ENCODE results near the gene OPN5.
"Not testable (repeated sequence)": the region's sequence is repeated elsewhere in the genome, so short reads cannot be mapped to it uniquely, and the experiment has no call there.

The OPN5 gene

GRCh38 chr6:47781732-47782131 lies at the start of gene OPN5:
TSS of gene OPN5 (plus strand) at chr6:47782032. CDS start at chr6:47782067, 35 bp downstream.
- DNase-seq = no peak

GRCh38 chr6:47733879-47734558 lies 47.8 kb upstream of the OPN5 start:
- DNase-seq = peak in 1 of 2 experiments; percentile 16

- DNase-seq = no peak
These were observed 46.9 kb upstream of the OPN5 start for GRCh38 chr6:47734831-47735481.

- DNase-seq = no peak
These were observed 45.6 kb upstream of the OPN5 start for GRCh38 chr6:47736083-47736700.

- DNase-seq = no peak
These were observed 44.4 kb upstream of the OPN5 start for GRCh38 chr6:47737406-47737805.

- DNase-seq = no peak
These were observed 41.1 kb upstream of the OPN5 start for GRCh38 chr6:47740714-47741113.

- no peak for DNase-seq
These were observed 40.0 kb upstream of the OPN5 start for GRCh38 chr6:47741807-47742206.

GRCh38 chr6:47743744-47744143 lies 38.1 kb upstream of the OPN5 start:
- DNase-seq = no peak

GRCh38 chr6:47745269-47745668 lies 36.6 kb upstream of the OPN5 start:
- DNase-seq = not testable (repeated sequence)

GRCh38 chr6:47749757-47750156 lies 32.1 kb upstream of the OPN5 start:
- no peak for DNase-seq

- no peak for DNase-seq
These were observed 29.0 kb upstream of the OPN5 start for GRCh38 chr6:47752801-47753200.

GRCh38 chr6:47759364-47759763 lies 22.5 kb upstream of the OPN5 start:
- DNase-seq = no peak

GRCh38 chr6:47762502-47762901 lies 19.3 kb upstream of the OPN5 start:
- DNase-seq = no peak

GRCh38 chr6:47766445-47766844 lies 15.4 kb upstream of the OPN5 start:
- no peak for DNase-seq

- DNase-seq = no peak
These were observed 14.7 kb upstream of the OPN5 start for GRCh38 chr6:47767102-47767501.

- DNase-seq = no peak
These were observed 11.8 kb upstream of the OPN5 start for GRCh38 chr6:47769982-47770381.

- DNase-seq = no peak
These were observed 9.5 kb upstream of the OPN5 start for GRCh38 chr6:47772359-47772758.

GRCh38 chr6:47773005-47773404 lies 8.8 kb upstream of the OPN5 start:
- DNase-seq = no peak

GRCh38 chr6:47780510-47781356 lies 1.1 kb upstream of the OPN5 start:
- DNase-seq = peak; percentile 40 to 54

GRCh38 chr6:47785182-47785581 lies 3.4 kb downstream of the OPN5 start:
- no peak for DNase-seq

GRCh38 chr6:47787620-47788497 lies 6.0 kb downstream of the OPN5 start:
- peak; percentile 57 to 65 for DNase-seq

- DNase-seq = no peak
These were observed 6.7 kb downstream of the OPN5 start for GRCh38 chr6:47788498-47788884.

Data from SHP77 (cell line).